ENCODE results near the gene SIVA1. TPM values are rescaled to one million over a fixed set of nuclear protein-coding genes. Genes with fewer than 3 reads are reported as not detected.

Gene SIVA1
- total RNA-seq, 1 donor from 2014 or later: 90.1 TPM

GRCh38 chr14:104757681-104758392 is 4.9 kb downstream of the SIVA1 start:
- TF ChIP-seq CTCF (conservative IDR thresholded peaks at IDR 0.05): no peak
- DNase-seq (ENCODE audit: extremely low spot score, unreplicated experiment): no peak
- Mint-ChIP-seq H3K27me3 (no peaks in the 10 kb centered on the region), H3K4me1 (ENCODE audit: unreplicated experiment) (peaks cover 12% of the 10 kb centered on the region), H3K4me3 (no peak overlapping the region), H3K36me3 (peaks cover 25% of the 10 kb centered on the region), H3K9me3 (no peaks in the 10 kb centered on the region), H3K27ac (no peak overlapping the region)

GRCh38 chr14:104758981-104759969 is 6.3 kb downstream of the SIVA1 start:
- Mint-ChIP-seq H3K27me3 (no peaks in the 10 kb centered on the region), H3K4me3 (no peak overlapping the region), H3K36me3 (peaks cover 25% of the 10 kb centered on the region), H3K4me1 (ENCODE audit: unreplicated experiment) (peaks cover 5% of the 10 kb centered on the region), H3K27ac (no peak overlapping the region), H3K9me3 (no peaks in the 10 kb centered on the region)
- TF ChIP-seq CTCF (conservative IDR thresholded peaks at IDR 0.05): no peak
- no peak for DNase-seq (ENCODE audit: extremely low spot score, unreplicated experiment)

GRCh38 chr14:104765517-104765916 is 12.6 kb downstream of the SIVA1 start:
- no peak for TF ChIP-seq CTCF (conservative IDR thresholded peaks at IDR 0.05)

GRCh38 chr14:104766256-104766862 is 13.4 kb downstream of the SIVA1 start:
- H3K36me3 Mint-ChIP-seq: peaks cover 29% of the 10 kb centered on the region
- no peak for DNase-seq (ENCODE audit: extremely low spot score, unreplicated experiment)
- no peaks in the 10 kb centered on the region for H3K27me3 Mint-ChIP-seq
- peak overlapping the region; percentile 16 for H3K4me3 Mint-ChIP-seq
- no peaks in the 10 kb centered on the region for H3K9me3 Mint-ChIP-seq
- H3K27ac Mint-ChIP-seq: peak overlapping the region; percentile 51
- H3K4me1 Mint-ChIP-seq (ENCODE audit: unreplicated experiment): peaks cover 31% of the 10 kb centered on the region
- no peak for TF ChIP-seq CTCF (conservative IDR thresholded peaks at IDR 0.05)

More at GRCh38 chr14:104765517-104765916, 12.6 kb downstream of the SIVA1 start:
- H3K36me3 Mint-ChIP-seq: peaks cover 29% of the 10 kb centered on the region
- H3K27ac Mint-ChIP-seq: no peak overlapping the region
- H3K9me3 Mint-ChIP-seq: no peaks in the 10 kb centered on the region
- no peaks in the 10 kb centered on the region for H3K27me3 Mint-ChIP-seq
- peaks cover 27% of the 10 kb centered on the region for H3K4me1 Mint-ChIP-seq (ENCODE audit: unreplicated experiment)
- no peak overlapping the region for H3K4me3 Mint-ChIP-seq
- no peak for DNase-seq (ENCODE audit: extremely low spot score, unreplicated experiment)

- Mint-ChIP-seq H3K4me3 (peak overlapping the region; percentile 16), H3K9me3 (no peaks in the 10 kb centered on the region), H3K27ac (peak overlapping the region; percentile 51), H3K27me3 (no peaks in the 10 kb centered on the region), H3K36me3 (peaks cover 25% of the 10 kb centered on the region), H3K4me1 (ENCODE audit: unreplicated experiment) (peaks cover 31% of the 10 kb centered on the region)
- DNase-seq (ENCODE audit: extremely low spot score, unreplicated experiment): no peak
- TF ChIP-seq CTCF (conservative IDR thresholded peaks at IDR 0.05): no peak
These were observed 14.1 kb downstream of the SIVA1 start for GRCh38 chr14:104766863-104767633.
